Measurements from ENCODE around the gene SDK1.

- TF ChIP-seq MAFK (IDR thresholded peaks at IDR 0.05; ENCODE audit: low read depth, low read length) (no peak; the same call in 1 of the 2 replicates), CHD1 (IDR thresholded peaks at IDR 0.05; ENCODE audit: low read depth, low read length) (no peak), CTCF (IDR thresholded peaks at IDR 0.05; ENCODE audit: control extremely low read depth in 1 of 3, insufficient read depth in 1 of 3, low read depth in 1 of 3, low read length in 3 of 3) (no peak), POLR2A (IDR thresholded peaks at IDR 0.05; ENCODE audit: control extremely low read depth in 1 of 2, low read depth in 2 of 2, low read length in 2 of 2) (no peak), EZH2 (IDR thresholded peaks at IDR 0.05; ENCODE audit: low read depth, low read length, severe bottlenecking) (no peak), BRCA1 (IDR thresholded peaks at IDR 0.05; ENCODE audit: low read depth, low read length) (no peak), FOSL1 (IDR thresholded peaks at IDR 0.05; ENCODE audit: insufficient read depth, low read depth, low read length) (no peak)
- TF ChIP-seq, protein P1, sequence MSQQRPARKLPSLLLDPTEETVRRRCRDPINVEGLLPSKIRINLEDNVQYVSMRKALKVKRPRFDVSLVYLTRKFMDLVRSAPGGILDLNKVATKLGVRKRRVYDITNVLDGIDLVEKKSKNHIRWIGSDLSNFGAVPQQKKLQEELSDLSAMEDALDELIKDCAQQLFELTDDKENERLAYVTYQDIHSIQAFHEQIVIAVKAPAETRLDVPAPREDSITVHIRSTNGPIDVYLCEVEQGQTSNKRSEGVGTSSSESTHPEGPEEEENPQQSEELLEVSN (IDR thresholded peaks at IDR 0.05) = no peak
- TF ChIP-seq, protein P2, sequence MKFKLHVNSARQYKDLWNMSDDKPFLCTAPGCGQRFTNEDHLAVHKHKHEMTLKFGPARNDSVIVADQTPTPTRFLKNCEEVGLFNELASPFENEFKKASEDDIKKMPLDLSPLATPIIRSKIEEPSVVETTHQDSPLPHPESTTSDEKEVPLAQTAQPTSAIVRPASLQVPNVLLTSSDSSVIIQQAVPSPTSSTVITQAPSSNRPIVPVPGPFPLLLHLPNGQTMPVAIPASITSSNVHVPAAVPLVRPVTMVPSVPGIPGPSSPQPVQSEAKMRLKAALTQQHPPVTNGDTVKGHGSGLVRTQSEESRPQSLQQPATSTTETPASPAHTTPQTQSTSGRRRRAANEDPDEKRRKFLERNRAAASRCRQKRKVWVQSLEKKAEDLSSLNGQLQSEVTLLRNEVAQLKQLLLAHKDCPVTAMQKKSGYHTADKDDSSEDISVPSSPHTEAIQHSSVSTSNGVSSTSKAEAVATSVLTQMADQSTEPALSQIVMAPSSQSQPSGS (IDR thresholded peaks at IDR 0.05; ENCODE audit: low read length) = no peak
These were observed 453.7 kb downstream of the SDK1 start for GRCh38 chr7:3754493-3755341.
